Limb (tissue), 2 donors: ENCODE measurements around the gene LMX1A.
A peak's percentile ranks its signal among the peaks of the same experiment; 100 is the strongest.

Experiments
- DNase-seq, 2 donors: peaks; one replicate each; pipeline ENCODE4 v3.0.0-alpha.2; 2016; ENCODE audit errors: extremely low spot score in 2 of 2

LMX1A gene

GRCh38 chr1:165276314-165276713 is 80.2 kb downstream of the LMX1A start:
- DNase-seq = no peak

GRCh38 chr1:165265196-165265838 is 91.2 kb downstream of the LMX1A start:
- DNase-seq = no peak

- DNase-seq = peak; percentile 55 to 73
Observed at GRCh38 chr1:165259706-165260428, 96.6 kb downstream of the LMX1A start.

DNA sequence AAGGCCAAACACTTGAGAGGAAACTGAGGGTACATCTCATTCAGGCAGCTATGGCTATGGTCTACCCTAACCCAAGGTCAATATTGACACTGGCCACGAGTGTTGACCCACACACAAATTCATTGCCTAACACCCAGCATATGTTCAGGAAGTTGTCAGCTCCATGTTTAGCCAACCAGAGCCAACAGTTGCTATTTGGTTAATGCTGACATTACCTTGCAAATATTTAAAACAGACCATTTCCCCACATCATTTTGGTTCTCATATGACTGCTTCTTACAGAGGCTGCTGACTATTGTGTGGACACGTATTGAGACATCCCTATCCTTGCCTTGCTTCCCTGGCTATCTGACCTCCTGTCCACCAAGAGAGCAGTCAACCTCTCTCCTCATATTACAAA is 97.3 kb downstream of the LMX1A start:
- no peak for DNase-seq

- peak in 1 of 2 donors; percentile 67 for DNase-seq
Observed at GRCh38 chr1:165257969-165258459, 98.5 kb downstream of the LMX1A start.

DNA sequence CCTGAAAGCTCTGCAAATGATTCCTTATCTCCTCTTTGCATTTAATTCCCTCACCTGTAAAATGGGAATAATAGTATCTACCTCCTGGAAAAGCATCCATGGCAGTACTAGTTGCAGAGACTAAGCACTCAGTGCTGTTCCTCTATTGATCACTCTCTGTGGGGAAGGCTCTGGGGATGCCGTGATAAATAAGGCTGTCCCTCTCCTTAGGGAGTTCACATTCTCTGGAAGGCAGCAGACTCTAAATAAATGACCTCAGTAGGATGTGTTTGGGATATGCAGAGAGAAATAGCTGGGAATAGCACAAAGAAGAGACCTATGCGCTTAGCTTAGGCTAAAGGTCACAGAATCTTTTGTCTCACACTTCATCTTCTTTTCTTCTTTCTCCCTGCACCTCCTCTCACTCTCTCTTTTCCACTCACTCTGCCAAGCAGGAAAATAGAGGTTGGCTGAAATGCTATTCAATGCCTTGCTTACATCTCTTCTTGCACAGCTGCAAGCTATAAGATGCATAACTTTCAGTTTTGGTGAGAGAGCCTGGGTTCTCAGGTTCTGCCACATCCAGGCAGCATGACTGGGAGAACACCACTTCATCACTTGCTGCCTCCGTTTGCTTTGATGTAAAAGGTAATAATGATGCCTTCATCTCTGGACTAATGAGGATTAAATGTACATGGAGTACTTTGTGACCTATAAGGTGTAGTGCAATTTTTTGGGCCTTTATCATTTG is 101.5 kb downstream of the LMX1A start:
- no peak for DNase-seq

DNA sequence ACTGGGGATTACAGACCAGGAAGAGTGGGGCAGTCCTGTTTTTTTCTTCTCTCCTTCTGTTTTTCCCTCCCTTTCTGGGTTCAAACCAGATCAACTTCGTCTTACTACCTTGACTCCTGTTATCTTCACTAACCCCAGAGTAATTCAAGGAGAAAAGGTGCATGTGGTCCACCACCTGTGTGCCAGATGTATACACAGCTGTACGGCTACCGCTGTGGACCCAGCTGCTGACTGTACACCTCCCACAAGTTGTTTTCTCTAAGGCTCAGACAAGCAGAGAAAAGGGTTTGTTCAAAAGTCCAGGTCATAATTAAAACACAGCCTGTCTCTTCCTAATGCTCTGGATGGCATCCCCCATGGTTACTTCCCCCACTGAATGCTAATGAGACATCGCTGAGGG is 102.1 kb downstream of the LMX1A start:
- no peak for DNase-seq

DNA sequence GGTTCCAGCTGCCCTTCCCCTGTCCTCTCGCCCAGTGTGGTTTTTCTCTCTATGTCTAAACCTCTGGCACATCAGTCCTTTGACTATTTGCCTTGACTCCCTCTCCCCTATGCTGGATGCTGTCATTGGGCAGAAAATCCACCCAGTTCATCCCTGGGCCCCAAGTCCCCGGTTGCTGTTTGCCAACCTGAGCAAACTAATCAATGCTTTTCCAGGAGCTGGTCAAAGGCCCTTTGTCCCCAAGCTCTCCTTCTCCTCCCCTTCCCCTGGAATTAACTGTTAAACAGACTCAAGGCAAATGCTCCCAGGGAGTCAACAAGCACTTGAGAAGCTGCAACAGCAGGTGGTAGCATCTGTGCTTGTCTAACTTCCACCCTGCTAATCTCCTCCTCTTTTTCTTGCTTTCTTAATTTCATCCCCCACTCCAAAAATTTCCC is 102.7 kb downstream of the LMX1A start:
- no peak for DNase-seq

- DNase-seq = no peak
Observed at GRCh38 chr1:165248969-165249571, 107.4 kb downstream of the LMX1A start.

DNA sequence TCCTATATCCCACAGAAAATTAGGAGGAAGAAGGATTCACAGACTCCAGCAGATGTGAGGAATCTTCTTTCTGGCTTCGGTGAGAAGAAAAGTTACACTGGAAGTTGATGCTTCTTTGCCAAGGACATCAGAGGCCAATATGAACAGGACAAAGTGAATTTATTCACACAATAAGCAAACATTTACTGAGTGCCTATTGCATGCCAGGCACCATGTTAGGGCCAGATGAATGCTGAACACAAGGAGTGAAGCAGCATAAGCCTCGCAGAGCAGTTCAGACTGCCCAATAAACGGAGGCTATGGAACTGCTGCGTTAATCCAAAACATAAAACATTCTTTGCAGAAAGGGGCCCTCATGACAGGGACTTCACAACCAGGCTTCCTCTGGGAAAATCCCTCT is 114.6 kb downstream of the LMX1A start:
- DNase-seq = no peak

- DNase-seq = no peak
Observed at GRCh38 chr1:165241321-165241720, 115.2 kb downstream of the LMX1A start.

GRCh38 chr1:165240492-165240891 is 116.0 kb downstream of the LMX1A start:
- DNase-seq = no peak

- DNase-seq = no peak
Observed at GRCh38 chr1:165239873-165240272, 116.6 kb downstream of the LMX1A start.

DNA sequence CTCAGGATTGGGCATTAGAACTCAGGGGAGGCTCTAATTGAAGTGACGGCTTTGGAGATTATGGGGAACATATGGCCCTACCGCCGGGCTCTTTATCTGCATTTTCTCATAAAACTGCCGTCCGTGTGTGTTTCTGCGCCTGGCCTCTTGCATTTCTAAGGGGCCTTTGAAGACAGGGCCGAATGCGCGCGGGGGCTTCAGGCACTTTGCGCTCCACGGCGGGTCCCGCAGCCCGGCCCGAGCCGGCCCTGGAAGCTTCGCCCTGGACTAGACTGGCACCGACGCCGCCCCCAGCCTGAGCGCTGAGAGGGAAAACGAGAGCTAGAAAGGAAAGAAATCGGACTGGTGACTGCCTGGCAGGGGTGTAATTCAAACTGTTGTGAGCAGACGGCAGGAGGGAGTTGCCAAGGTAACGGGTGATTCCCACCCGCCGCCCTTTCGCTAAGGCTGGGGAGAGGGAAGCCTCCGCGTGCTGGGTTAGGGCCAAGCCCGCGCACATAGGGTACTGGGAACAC is 120.7 kb downstream of the LMX1A start:
- DNase-seq = peak; percentile 41 to 74

- peak in 1 of 2 donors; percentile 65 for DNase-seq
Observed at GRCh38 chr1:165235155-165235776, 121.2 kb downstream of the LMX1A start.

GRCh38 chr1:165234149-165234548 is 122.4 kb downstream of the LMX1A start:
- DNase-seq = no peak

DNA sequence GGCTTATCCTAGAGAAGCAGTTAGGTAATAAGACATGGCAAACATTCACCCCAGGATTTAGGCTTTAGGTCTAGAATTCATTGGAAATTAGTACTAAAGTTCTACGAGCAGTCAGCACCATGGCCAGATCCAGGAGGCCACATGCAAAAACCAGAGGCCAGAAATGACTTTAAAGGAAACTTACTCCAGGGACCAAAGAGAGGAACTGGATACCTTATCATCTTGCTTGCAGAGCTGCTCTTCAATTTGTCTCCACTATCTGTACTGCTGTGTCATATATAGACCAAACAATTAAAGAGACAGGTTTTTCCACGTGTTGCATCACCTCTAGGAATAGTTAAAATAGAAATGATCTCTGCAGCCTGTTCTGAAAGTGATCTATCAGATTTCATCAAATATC is 127.8 kb downstream of the LMX1A start:
- DNase-seq = peak in 1 of 2 donors; percentile 38

GRCh38 chr1:165228111-165228655 is 128.3 kb downstream of the LMX1A start:
- no peak for DNase-seq

GRCh38 chr1:165226326-165226725 is 130.2 kb downstream of the LMX1A start:
- DNase-seq = no peak

- no peak for DNase-seq
Observed at GRCh38 chr1:165225650-165226049, 130.9 kb downstream of the LMX1A start.

DNA sequence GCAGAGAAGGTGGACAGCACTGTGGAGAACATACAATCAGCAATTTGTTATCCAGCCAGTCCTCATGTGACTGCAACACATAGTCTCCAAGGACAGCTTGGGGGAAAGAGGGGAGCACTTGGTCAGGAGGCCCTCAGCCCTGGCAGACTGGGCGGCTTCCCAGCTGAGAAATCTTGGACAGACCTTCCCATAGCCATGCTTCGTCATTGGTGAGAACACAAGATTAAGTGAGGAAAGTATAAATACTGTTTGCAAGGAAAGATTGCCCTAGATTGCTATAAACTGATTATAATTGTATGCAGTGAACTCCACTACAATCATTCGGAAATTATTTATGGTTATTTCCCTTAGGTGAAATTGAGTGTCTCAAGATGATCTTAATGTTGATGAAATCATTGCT is 131.5 kb downstream of the LMX1A start:
- no peak for DNase-seq
